HEK293 (cell line): Measurements from ENCODE around the gene AFG1L.

Experiments used
- ATF2 ChIP-seq: fragments of 450-650 bp; formaldehyde crosslinking; IDR thresholded peaks from 2 replicates; pipeline ENCODE4 v1.5.1; 2016; ENCODE audit warnings: missing biosample characterization, missing genetic modification characterization, low read depth
- CTCF ChIP-seq: fragments of 450-650 bp; formaldehyde crosslinking; IDR thresholded peaks from 2 replicates; pipeline ENCODE4 v1.5.1; 2016; ENCODE audit warnings: missing biosample characterization, missing genetic modification characterization
- IKZF3 ChIP-seq: fragments of 450-650 bp; IDR thresholded peaks from 2 replicates; pipeline ENCODE4 v1.5.0; 2018; ENCODE audit warnings: missing biosample characterization, mild to moderate bottlenecking, missing genetic modification characterization, moderate library complexity
- ZEB2 ChIP-seq: fragments of 450-650 bp; formaldehyde crosslinking; IDR thresholded peaks from 2 replicates; pipeline ENCODE4 v1.5.1; 2016; ENCODE audit warnings: missing biosample characterization, missing genetic modification characterization
- ZNF114 ChIP-seq: fragments of 450-650 bp; formaldehyde crosslinking; IDR thresholded peaks from 2 replicates; pipeline ENCODE4 v1.5.0; 2017; ENCODE audit warnings: missing biosample characterization, missing genetic modification characterization
- ZNF24 ChIP-seq: fragments of 450-650 bp; formaldehyde crosslinking; IDR thresholded peaks from 2 replicates; pipeline ENCODE4 v1.5.1; 2016; ENCODE audit warnings: missing biosample characterization, missing genetic modification characterization
- ZNF292 ChIP-seq: fragments of 450-650 bp; formaldehyde crosslinking; IDR thresholded peaks from 2 replicates; pipeline ENCODE4 v1.5.1; 2016; ENCODE audit warnings: low read depth, missing biosample characterization, missing genetic modification characterization, borderline replicate concordance
- ZNF785 ChIP-seq: fragments of 450-650 bp; formaldehyde crosslinking; IDR thresholded peaks from 2 replicates; pipeline ENCODE4 v1.5.1; 2016; ENCODE audit warnings: missing biosample characterization, missing genetic modification characterization
- TF ChIP-seq, protein P1 (sequence below): fragments of 450-650 bp; formaldehyde crosslinking; IDR thresholded peaks from 2 replicates; pipeline ENCODE4 v1.5.1; 2016; ENCODE audit warnings: missing biosample characterization, missing genetic modification characterization

GRCh38 chr6:108355890-108356289, 61.0 kb downstream of the AFG1L start:
- TF ChIP-seq CTCF (no peak), ATF2 (no peak), ZNF114 (tag by site-specific recombination) (no peak), ZNF292 (tag by site-specific recombination) (no peak), ZNF785 (tag by site-specific recombination) (no peak), ZEB2 (tag by site-specific recombination) (no peak), IKZF3 (tag by site-specific recombination) (no peak), ZNF24 (tag by site-specific recombination) (no peak)
- TF ChIP-seq, protein P1, sequence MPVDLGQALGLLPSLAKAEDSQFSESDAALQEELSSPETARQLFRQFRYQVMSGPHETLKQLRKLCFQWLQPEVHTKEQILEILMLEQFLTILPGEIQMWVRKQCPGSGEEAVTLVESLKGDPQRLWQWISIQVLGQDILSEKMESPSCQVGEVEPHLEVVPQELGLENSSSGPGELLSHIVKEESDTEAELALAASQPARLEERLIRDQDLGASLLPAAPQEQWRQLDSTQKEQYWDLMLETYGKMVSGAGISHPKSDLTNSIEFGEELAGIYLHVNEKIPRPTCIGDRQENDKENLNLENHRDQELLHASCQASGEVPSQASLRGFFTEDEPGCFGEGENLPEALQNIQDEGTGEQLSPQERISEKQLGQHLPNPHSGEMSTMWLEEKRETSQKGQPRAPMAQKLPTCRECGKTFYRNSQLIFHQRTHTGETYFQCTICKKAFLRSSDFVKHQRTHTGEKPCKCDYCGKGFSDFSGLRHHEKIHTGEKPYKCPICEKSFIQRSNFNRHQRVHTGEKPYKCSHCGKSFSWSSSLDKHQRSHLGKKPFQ = no peak
